Mesothelial cell of epicardium (in vitro differentiated cells): Measurements from ENCODE around the gene ANAPC13. TPM values are rescaled to one million over a fixed set of nuclear protein-coding genes. Genes with fewer than 3 reads are reported as not detected.

Source experiments
- DNase-seq, 2 experiments: peaks; one replicate each; pipeline ENCODE4 v3.0.0; 2021; ENCODE audit warnings: low spot score in 2 of 2; ENCODE audit not compliant: unreplicated experiment in 2 of 2
- H3K27ac Mint-ChIP-seq: 2 replicates; pipeline ENCODE4 v1.8.0; 2021; ENCODE audit warnings: mixed read lengths
- H3K27me3 Mint-ChIP-seq: 2 replicates; pipeline ENCODE4 v1.8.0; 2021; ENCODE audit warnings: low read depth, mixed read lengths
- H3K36me3 Mint-ChIP-seq: 2 replicates; pipeline ENCODE4 v1.8.0; 2021; ENCODE audit warnings: mixed read lengths
- H3K4me1 Mint-ChIP-seq: 2 replicates; pipeline ENCODE4 v1.8.0; 2021; ENCODE audit warnings: mixed read lengths
- H3K4me3 Mint-ChIP-seq: 2 replicates; pipeline ENCODE4 v1.8.0; 2021; ENCODE audit warnings: mild to moderate bottlenecking, moderate library complexity, mixed read lengths
- H3K9me3 Mint-ChIP-seq: 2 replicates; pipeline ENCODE4 v1.8.0; 2021; ENCODE audit warnings: mixed read lengths
- CTCF ChIP-seq: fragments of 200-600 bp; sonication (generic); IDR thresholded peaks from one replicate; pipeline ENCODE4 v1.5.0; 2021; ENCODE audit warnings: antibody characterized with exemption; ENCODE audit not compliant: unreplicated experiment
- total RNA-seq: library from RNA; stranded (reverse); gene quantifications from 3 replicates; pipeline ENCODE4 v1.2.1, GENCODE V29; 2021

Gene ANAPC13
- total RNA-seq, 1 donor from 2014 or later, result 63.1 TPM

- no peak overlapping the region for H3K27ac Mint-ChIP-seq
- H3K4me3 Mint-ChIP-seq, result no peak overlapping the region
- H3K9me3 Mint-ChIP-seq, result peaks cover 46% of the 10 kb centered on the region
- no peak for TF ChIP-seq CTCF
- H3K36me3 Mint-ChIP-seq, result peaks cover 43% of the 10 kb centered on the region
- DNase-seq, result no peak
- no peaks in the 10 kb centered on the region for H3K4me1 Mint-ChIP-seq
- no peaks in the 10 kb centered on the region for H3K27me3 Mint-ChIP-seq
Observed at GRCh38 chr3:134527037-134527436, 41.3 kb upstream of the ANAPC13 start.

GRCh38 chr3:134526319-134526718, 40.5 kb upstream of the ANAPC13 start:
- Mint-ChIP-seq H3K36me3 (peaks cover 49% of the 10 kb centered on the region), H3K27ac (no peak overlapping the region), H3K27me3 (no peaks in the 10 kb centered on the region), H3K4me3 (no peak overlapping the region), H3K4me1 (no peaks in the 10 kb centered on the region), H3K9me3 (peaks cover 50% of the 10 kb centered on the region)
- DNase-seq, result no peak
- no peak for TF ChIP-seq CTCF

GRCh38 chr3:134525293-134525692, 39.5 kb upstream of the ANAPC13 start:
- no peak overlapping the region for H3K4me3 Mint-ChIP-seq
- no peak overlapping the region for H3K27ac Mint-ChIP-seq
- TF ChIP-seq CTCF, result no peak
- no peaks in the 10 kb centered on the region for H3K27me3 Mint-ChIP-seq
- no peak for DNase-seq
- peaks cover 55% of the 10 kb centered on the region for H3K9me3 Mint-ChIP-seq
- H3K4me1 Mint-ChIP-seq, result no peaks in the 10 kb centered on the region
- H3K36me3 Mint-ChIP-seq, result peaks cover 56% of the 10 kb centered on the region

GRCh38 chr3:134522541-134522940, 36.8 kb upstream of the ANAPC13 start:
- no peak overlapping the region for H3K4me3 Mint-ChIP-seq
- H3K4me1 Mint-ChIP-seq, result no peaks in the 10 kb centered on the region
- TF ChIP-seq CTCF, result no peak
- peaks cover 61% of the 10 kb centered on the region for H3K9me3 Mint-ChIP-seq
- no peak for DNase-seq
- H3K36me3 Mint-ChIP-seq, result peaks cover 68% of the 10 kb centered on the region
- no peaks in the 10 kb centered on the region for H3K27me3 Mint-ChIP-seq
- H3K27ac Mint-ChIP-seq, result no peak overlapping the region

GRCh38 chr3:134517791-134518190, 32.0 kb upstream of the ANAPC13 start:
- Mint-ChIP-seq H3K4me3 (no peak overlapping the region), H3K27ac (no peak overlapping the region), H3K9me3 (peaks cover 23% of the 10 kb centered on the region), H3K27me3 (no peaks in the 10 kb centered on the region), H3K36me3 (peaks cover 43% of the 10 kb centered on the region), H3K4me1 (no peaks in the 10 kb centered on the region)
- no peak for DNase-seq
- no peak for TF ChIP-seq CTCF

- Mint-ChIP-seq H3K4me1 (no peaks in the 10 kb centered on the region), H3K27ac (no peak overlapping the region), H3K27me3 (no peaks in the 10 kb centered on the region), H3K4me3 (no peak overlapping the region), H3K36me3 (peaks cover 35% of the 10 kb centered on the region), H3K9me3 (peaks cover 14% of the 10 kb centered on the region)
- DNase-seq, result no peak
- no peak for TF ChIP-seq CTCF
Observed at GRCh38 chr3:134516905-134517304, 31.1 kb upstream of the ANAPC13 start.
